PFSK-1 (cell line): Measurements from ENCODE around the gene ZNF598.

ENCODE experiments used
- POLR2AphosphoS5 ChIP-seq: IDR thresholded peaks from 2 replicates; pipeline ENCODE4 v1.6.1; 2012; ENCODE audit warnings: low read depth, mild to moderate bottlenecking, control low read depth, low read length, moderate library complexity
- REST ChIP-seq, 2 experiments: IDR thresholded peaks; 2 replicates each; pipeline versions ENCODE4 v1.6.1 to v1.8.0; 2011 to 2012; ENCODE audit warnings: low read depth in 2 of 2, low read length in 2 of 2, control low read depth in 1 of 2, inconsistent platforms in 1 of 2, mild to moderate bottlenecking in 1 of 2, moderate library complexity in 1 of 2; ENCODE audit not compliant: insufficient read depth in 1 of 2
- SIN3A ChIP-seq: IDR thresholded peaks from 2 replicates; pipeline ENCODE4 v1.6.1; 2012; ENCODE audit warnings: mild to moderate bottlenecking, low read length, moderate library complexity, borderline replicate concordance; ENCODE audit not compliant: insufficient read depth
- TAF1 ChIP-seq: IDR thresholded peaks from 2 replicates; pipeline ENCODE4 v1.6.1; 2012; ENCODE audit warnings: low read length, control low read depth, borderline replicate concordance; ENCODE audit not compliant: insufficient read depth

- no peak for TF ChIP-seq TAF1
- TF ChIP-seq REST (IDR thresholded peaks at IDR 0.05; ENCODE audit: insufficient read depth in 1 of 2, low read depth in 2 of 2, low read length in 2 of 2) = no peak
- no peak for TF ChIP-seq POLR2AphosphoS5
- TF ChIP-seq SIN3A = no peak
Observed at GRCh38 chr16:2004795-2005517, 4.7 kb downstream of the ZNF598 start.
